Activated CD4-positive, alpha-beta T cell treated with anti-CD3 and anti-CD28 coated beads, Interleukin-2, amount 10 ng/mL, durations not matched to agents 7 days and 5 days (primary cell): ENCODE measurements around the gene SNURF. TPM values are rescaled to one million over a fixed set of nuclear protein-coding genes. Genes with fewer than 3 reads are reported as not detected.
"Not testable (repeated sequence)": the region's sequence is repeated elsewhere in the genome, so short reads cannot be mapped to it uniquely, and the experiment has no call there.

Experiments
- CTCF ChIA-PET: fragments of 350-600 bp; sonication (Branson Sonifier 250); formaldehyde crosslinking; loops from one replicate; lab custom pipeline; 2021; ENCODE audit warnings: antibody characterized with exemption; lab: Charles Lee
- POLR2A ChIA-PET: fragments of 350-600 bp; sonication (Branson Sonifier 250); formaldehyde crosslinking; loops from one replicate; lab custom pipeline; 2021; ENCODE audit warnings: antibody characterized with exemption; lab: Charles Lee
- DNase-seq: peaks from one replicate; pipeline ENCODE4 v3.0.0-alpha.2; 2020
- H3K27ac Mint-ChIP-seq: one replicate; pipeline ENCODE4 v1.8.0; 2021; ENCODE audit warnings: mild to moderate bottlenecking, moderate library complexity, mixed read lengths
- H3K27me3 Mint-ChIP-seq: one replicate; pipeline ENCODE4 v1.8.0; 2021; ENCODE audit warnings: mixed read lengths
- H3K36me3 Mint-ChIP-seq: one replicate; pipeline ENCODE4 v1.8.0; 2021; ENCODE audit warnings: low read depth, mixed read lengths
- H3K4me1 Mint-ChIP-seq: one replicate; pipeline ENCODE4 v1.8.0; 2021; ENCODE audit warnings: mixed read lengths
- H3K4me3 Mint-ChIP-seq: one replicate; pipeline ENCODE4 v1.8.0; 2021; ENCODE audit warnings: mild to moderate bottlenecking, moderate library complexity, mixed read lengths
- H3K9me3 Mint-ChIP-seq: one replicate; pipeline ENCODE4 v1.8.0; 2021; ENCODE audit warnings: mixed read lengths
- total RNA-seq, 2 experiments: library from RNA; stranded (reverse); gene quantifications; one replicate each; pipeline ENCODE4 v1.2.3, GENCODE V29; 2021

SNURF gene, protein sequence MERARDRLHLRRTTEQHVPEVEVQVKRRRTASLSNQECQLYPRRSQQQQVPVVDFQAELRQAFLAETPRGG
- 10 to 100 TPM in 1 of 2 experiments, 1 to 10 TPM in 1; 7.3 to 16.3 TPM for total RNA-seq

DNA sequence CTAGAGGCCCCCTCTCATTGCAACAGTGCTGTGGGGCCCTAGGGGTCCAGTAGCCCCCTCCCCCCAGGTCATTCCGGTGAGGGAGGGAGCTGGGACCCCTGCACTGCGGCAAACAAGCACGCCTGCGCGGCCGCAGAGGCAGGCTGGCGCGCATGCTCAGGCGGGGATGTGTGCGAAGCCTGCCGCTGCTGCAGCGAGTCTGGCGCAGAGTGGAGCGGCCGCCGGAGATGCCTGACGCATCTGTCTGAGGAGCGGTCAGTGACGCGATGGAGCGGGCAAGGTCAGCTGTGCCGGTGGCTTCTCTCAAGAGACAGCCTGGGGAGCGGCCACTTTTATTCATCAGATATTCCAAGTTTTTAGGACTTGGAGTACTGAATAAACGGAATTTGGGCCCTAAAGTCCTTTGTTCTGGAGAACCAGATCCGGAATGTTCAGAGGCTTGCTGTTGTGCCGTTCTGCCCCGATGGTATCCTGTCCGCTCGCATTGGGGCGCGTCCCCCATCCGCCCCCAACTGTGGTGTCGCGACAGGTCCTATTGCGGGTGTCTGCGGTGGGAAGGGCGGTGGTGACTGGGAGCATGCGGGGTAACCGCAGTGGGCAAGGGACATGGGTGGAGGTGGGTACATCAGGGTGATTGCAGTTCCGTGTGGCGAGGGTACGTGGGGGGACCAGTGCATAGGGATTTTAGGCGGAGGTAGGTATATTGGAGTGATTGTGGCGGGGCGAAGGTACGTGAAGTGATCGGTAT, at the start of gene SNURF, which contains the start of gene SNRPN:
Gene SNURF, plus strand, starts transcription at position 205 of the 748 bp plus-strand sequence. Its CDS starts 62 bp downstream, at position 267.
Gene SNRPN, plus strand, starts transcription at position 205 of the 748 bp plus-strand sequence. CDS start 19,467 bp downstream, outside the sequence.
- H3K4me1 Mint-ChIP-seq: peaks cover 17% of the 10 kb centered on the region
- ChIA-PET CTCF (no interaction called here), POLR2A (no interaction called here)
- H3K36me3 Mint-ChIP-seq: peaks cover 15% of the 10 kb centered on the region
- H3K27ac Mint-ChIP-seq: peak within 1 kb of the TSS; percentile 98
- DNase-seq: peak; percentile 53
- H3K4me3 Mint-ChIP-seq: peak within 1 kb of the TSS; percentile 84
- no peaks in the 10 kb centered on the region for H3K27me3 Mint-ChIP-seq
- H3K9me3 Mint-ChIP-seq: peaks cover 15% of the 10 kb centered on the region

DNA sequence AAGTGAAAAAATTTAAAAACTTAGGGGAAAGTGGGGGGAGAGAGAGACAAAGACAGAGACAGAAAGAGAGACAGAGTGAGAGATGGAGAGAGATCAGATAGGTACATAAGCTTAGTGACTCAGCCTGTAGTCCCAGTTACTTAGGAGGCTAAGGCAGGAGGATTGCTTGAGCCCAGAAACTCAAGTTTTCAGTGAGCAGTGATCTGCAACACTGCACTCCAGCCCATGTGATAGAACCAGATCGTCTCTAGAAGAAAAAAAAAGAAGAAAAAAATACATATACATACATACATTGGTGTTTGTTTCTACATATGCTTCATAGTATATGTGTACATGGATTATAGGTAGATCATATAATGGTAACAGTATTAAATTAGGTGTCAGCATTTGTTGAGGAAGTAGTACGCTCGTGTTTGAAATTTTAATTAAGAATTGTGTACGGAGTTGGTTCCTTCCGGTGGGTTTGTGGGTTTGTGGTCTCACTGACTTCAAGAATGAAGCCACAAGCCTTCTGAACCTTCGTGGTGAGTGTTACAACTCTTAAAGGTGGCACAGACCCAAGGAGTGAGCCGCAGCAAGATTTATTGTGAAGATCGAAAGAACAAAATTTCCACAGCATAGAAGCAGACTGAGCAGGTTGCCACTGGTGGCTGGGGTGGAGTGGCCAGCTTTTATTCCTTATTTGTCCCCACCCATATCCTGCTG, 38.3 kb upstream of the SNURF start:
- Mint-ChIP-seq H3K27ac (no peak overlapping the region), H3K9me3 (peaks cover 34% of the 10 kb centered on the region), H3K36me3 (no peaks in the 10 kb centered on the region), H3K4me1 (peaks cover 6% of the 10 kb centered on the region), H3K4me3 (no peak overlapping the region), H3K27me3 (no peaks in the 10 kb centered on the region)
- POLR2A ChIA-PET: no interaction called here
- CTCF ChIA-PET: no interaction called here
- peak; percentile 9 for DNase-seq

DNA sequence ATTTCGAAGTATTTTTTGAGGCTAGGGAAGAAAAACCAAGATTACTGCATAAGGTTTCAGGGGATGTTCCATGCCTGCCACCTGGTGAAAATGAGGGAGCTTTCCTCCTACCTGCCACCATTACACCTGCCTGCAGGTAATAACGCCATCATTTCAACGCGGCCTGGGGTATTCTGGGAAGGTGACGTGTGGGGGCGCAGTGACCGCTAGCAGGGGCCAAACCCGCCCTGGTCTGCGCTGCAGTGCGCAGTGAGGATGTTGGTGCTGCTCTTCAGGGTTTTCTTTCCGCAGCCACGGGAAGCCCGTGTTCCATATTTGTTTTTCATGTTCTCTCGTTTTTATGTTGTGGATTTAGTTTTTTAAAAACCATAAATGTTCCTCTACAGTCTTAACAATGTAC, 37.4 kb upstream of the SNURF start:
- Mint-ChIP-seq H3K4me3 (no peak overlapping the region), H3K4me1 (peaks cover 6% of the 10 kb centered on the region), H3K36me3 (no peaks in the 10 kb centered on the region), H3K27me3 (no peaks in the 10 kb centered on the region), H3K9me3 (peaks cover 30% of the 10 kb centered on the region), H3K27ac (no peak overlapping the region)
- ChIA-PET POLR2A (no interaction called here), CTCF (no interaction called here)
- DNase-seq: no peak

DNA sequence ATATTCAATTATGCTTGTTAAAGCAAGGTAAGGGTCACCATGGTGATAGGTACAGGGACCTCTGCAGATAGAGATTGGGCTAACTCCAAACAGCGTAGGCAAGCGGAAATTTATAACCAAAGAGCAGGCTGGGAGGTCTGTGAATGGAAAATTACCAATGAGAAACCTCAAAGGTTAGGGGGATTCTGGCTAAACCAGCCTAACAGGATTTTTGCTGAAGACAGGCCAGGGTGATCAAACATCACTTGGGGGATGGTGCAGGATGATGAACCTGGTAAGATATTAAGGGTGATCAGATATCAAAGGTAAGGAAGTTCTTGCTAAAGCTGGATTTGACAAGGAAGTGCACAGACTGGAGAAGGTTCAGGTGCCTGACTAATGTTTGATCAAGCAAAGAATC, 35.3 kb upstream of the SNURF start:
- ChIA-PET CTCF (no interaction called here), POLR2A (no interaction called here)
- Mint-ChIP-seq H3K36me3 (no peaks in the 10 kb centered on the region), H3K27me3 (no peaks in the 10 kb centered on the region), H3K4me3 (no peak overlapping the region), H3K9me3 (peaks cover 27% of the 10 kb centered on the region), H3K4me1 (peaks cover 6% of the 10 kb centered on the region), H3K27ac (no peak overlapping the region)
- DNase-seq: no peak

DNA sequence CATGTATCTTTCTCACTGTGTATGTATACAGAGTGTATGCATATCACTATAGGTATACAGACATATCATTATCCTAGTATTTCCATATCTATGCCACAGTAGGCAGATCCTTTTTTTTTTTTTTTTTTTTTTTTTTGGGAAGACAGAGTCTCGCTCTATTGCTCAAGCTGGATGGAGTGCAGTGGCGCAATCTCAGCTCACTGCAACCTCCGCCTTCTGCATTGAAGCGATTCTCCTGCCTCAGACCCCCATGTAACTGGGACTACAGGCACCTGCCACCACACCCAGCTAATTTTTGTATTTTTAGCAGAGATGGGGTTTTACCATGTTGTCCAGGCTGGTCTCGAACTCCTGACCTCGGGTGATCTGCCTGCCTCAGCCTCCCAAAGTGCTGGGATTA, 32.0 kb upstream of the SNURF start:
- CTCF ChIA-PET, H3K27ac Mint-ChIP-seq, POLR2A ChIA-PET, H3K4me3 Mint-ChIP-seq, DNase-seq, H3K27me3 Mint-ChIP-seq, H3K4me1 Mint-ChIP-seq, H3K36me3 Mint-ChIP-seq: not testable (repeated sequence)
- H3K9me3 Mint-ChIP-seq: peaks cover 15% of the 10 kb centered on the region

DNA sequence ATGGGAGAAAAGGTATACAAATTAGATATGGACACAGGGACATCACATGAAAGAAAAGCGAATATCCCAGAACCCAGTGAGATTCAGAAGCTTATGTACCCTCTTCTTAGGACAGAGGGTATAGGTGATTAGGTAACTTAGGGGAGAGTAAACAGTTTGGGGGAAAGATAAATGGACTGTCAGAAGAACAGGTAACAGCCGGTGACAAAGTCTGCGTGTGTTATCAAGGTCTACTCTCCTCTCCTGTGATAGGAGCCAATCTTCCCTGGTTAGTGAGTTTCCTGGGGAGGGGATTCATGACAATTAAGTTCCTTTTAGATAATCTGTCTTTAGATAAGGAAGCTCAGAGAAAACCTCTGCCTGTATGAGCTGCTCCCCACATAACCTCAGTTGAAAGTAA, 30.6 kb upstream of the SNURF start:
- ChIA-PET POLR2A (no interaction called here), CTCF (no interaction called here)
- H3K27ac Mint-ChIP-seq: no peak overlapping the region
- no peak overlapping the region for H3K4me3 Mint-ChIP-seq
- H3K4me1 Mint-ChIP-seq: no peaks in the 10 kb centered on the region
- no peak for DNase-seq
- H3K27me3 Mint-ChIP-seq: no peaks in the 10 kb centered on the region
- H3K9me3 Mint-ChIP-seq: peaks cover 21% of the 10 kb centered on the region
- H3K36me3 Mint-ChIP-seq: no peaks in the 10 kb centered on the region

DNA sequence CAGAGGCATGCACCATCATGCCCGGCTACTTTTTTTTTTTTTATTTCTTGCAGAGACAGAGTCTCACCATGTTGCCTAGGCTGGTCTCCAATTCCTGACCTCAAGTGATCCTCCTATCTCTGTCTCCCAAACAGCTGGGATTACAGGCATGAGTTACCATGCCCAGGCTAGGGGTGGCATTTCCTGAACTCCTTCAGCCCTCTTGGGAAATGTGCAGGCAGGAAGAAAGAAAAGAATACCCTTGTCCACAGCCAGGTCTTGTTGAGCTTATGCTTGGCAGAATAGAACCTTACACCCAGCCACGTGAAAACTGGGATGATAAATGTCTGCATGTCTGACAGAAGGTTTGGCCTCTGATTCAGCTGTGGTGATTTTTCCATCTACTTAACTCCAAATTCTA, 30.2 kb upstream of the SNURF start:
- H3K4me3 Mint-ChIP-seq: no peak overlapping the region
- CTCF ChIA-PET: no interaction called here
- H3K4me1 Mint-ChIP-seq: no peaks in the 10 kb centered on the region
- H3K27me3 Mint-ChIP-seq: no peaks in the 10 kb centered on the region
- POLR2A ChIA-PET: no interaction called here
- H3K9me3 Mint-ChIP-seq: peaks cover 22% of the 10 kb centered on the region
- no peaks in the 10 kb centered on the region for H3K36me3 Mint-ChIP-seq
- DNase-seq: no peak
- no peak overlapping the region for H3K27ac Mint-ChIP-seq

DNA sequence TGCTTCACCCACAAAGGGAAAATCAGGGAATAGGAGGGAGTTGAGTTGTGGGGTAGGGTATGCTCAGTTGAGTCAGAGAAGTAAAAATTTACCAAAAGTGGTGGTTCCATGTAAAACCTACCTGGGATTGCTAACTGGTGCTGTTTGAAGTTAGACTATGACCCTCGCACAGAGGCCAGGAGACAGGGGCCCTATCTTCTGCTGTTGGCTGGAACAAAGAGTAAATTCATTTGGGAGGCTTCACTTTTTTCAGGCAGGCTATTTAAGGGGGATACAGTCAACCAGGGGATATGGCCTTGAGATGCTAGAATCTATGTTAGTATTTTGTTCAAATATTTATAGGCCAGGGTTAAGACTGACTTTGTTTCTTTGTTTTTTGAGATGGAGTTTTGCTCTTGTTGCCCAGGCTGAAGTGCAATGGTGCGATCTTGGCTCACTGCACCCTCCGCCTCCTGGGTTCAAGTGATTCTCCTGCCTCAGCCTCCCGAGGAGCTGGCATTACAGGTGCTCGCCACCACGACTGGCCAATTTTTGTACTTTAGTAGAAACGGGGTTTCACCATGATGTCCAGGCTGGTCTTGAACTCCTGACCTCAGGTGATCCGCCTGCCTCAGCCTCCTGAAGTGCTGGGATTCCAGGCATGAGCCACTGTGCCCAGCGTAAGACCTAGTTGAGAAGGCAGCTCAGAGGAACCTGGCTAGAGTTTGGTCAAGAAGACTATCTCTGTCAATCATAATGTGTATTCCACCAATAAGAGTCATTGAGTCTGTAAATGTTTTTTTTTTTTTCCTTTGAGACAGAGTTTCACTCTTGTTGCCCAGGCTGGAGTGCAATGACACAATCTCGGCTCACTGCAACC, 22.7 kb upstream of the SNURF start:
- DNase-seq, POLR2A ChIA-PET, H3K27ac Mint-ChIP-seq, H3K4me3 Mint-ChIP-seq, H3K4me1 Mint-ChIP-seq, H3K36me3 Mint-ChIP-seq, H3K27me3 Mint-ChIP-seq: not testable (repeated sequence)
- CTCF ChIA-PET: interaction anchor here (0.7 kb wide), 1 partner anchor 358 kb away, joined by 3 read pairs; no protein-coding TSS in a partner anchor
- H3K9me3 Mint-ChIP-seq: peaks cover 32% of the 10 kb centered on the region

DNA sequence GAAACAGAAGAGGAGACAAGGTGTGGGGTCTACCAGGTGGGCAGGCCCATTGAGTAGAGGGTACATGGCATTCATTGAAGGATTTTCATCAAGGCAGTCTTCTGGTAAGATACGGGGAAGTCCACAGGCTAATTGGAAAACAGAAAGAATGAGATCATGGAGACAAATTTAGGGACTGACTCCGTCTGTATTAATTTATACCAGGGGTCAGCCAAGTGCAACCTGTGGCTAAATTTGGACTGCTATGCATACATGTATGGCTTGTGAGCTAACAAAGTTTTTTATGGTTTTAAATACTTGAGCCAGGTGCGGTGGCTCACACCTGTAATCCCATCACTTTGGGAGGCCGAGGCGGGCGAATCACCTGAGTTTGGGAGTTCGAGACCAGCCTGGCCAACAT, 21.1 kb upstream of the SNURF start:
- no peaks in the 10 kb centered on the region for H3K27me3 Mint-ChIP-seq
- no peak overlapping the region for H3K4me3 Mint-ChIP-seq
- no peaks in the 10 kb centered on the region for H3K36me3 Mint-ChIP-seq
- DNase-seq: no peak
- H3K27ac Mint-ChIP-seq: no peak overlapping the region
- no peaks in the 10 kb centered on the region for H3K4me1 Mint-ChIP-seq
- CTCF ChIA-PET: no interaction called here
- H3K9me3 Mint-ChIP-seq: peaks cover 33% of the 10 kb centered on the region
- POLR2A ChIA-PET: no interaction called here

DNA sequence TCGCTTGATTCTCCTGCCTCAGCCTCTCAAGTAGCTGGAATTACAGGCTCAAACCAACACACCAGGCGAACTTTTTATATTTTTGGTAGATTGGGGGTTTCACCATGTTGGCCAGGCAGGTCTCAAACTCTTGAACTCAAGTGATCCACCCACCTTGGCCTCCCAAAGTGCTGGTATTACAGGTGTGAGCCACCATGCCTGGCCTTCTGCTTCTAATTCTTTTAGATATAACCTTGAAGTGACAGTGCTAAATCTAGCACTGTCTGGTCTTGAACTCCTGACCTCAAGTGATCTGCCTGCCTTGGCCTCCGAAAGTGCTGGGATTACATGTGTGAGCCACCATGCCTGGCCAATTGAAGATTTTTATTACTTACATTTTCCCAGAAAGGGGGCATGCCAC, 16.6 kb upstream of the SNURF start:
- peaks cover 39% of the 10 kb centered on the region for H3K9me3 Mint-ChIP-seq
- H3K4me1 Mint-ChIP-seq, H3K4me3 Mint-ChIP-seq, CTCF ChIA-PET, DNase-seq, H3K27me3 Mint-ChIP-seq, H3K36me3 Mint-ChIP-seq, H3K27ac Mint-ChIP-seq, POLR2A ChIA-PET: not testable (repeated sequence)

DNA sequence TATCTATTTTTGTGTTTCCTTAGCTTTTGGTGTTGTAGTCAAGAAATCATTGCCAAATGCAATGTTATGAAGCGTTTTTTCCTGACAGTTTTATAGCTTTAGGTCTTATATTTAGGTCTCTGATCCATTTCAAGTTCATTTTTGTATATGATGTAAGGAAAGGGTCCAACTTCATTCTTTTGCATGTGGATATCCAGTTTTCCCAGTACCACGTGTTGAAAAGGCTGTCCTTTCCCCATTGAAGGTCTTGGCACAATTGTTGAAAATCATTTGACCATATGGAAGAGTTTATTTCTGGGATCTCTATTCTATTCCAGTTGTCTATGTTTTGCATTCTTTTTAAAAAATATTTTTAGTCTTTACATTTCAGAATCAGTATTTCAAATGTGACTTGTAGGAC, 14.6 kb upstream of the SNURF start:
- no peaks in the 10 kb centered on the region for H3K27me3 Mint-ChIP-seq
- H3K4me1 Mint-ChIP-seq: no peaks in the 10 kb centered on the region
- H3K9me3 Mint-ChIP-seq: peaks cover 40% of the 10 kb centered on the region
- no peak overlapping the region for H3K4me3 Mint-ChIP-seq
- CTCF ChIA-PET: no interaction called here
- POLR2A ChIA-PET: no interaction called here
- no peaks in the 10 kb centered on the region for H3K36me3 Mint-ChIP-seq
- no peak overlapping the region for H3K27ac Mint-ChIP-seq
- no peak for DNase-seq

DNA sequence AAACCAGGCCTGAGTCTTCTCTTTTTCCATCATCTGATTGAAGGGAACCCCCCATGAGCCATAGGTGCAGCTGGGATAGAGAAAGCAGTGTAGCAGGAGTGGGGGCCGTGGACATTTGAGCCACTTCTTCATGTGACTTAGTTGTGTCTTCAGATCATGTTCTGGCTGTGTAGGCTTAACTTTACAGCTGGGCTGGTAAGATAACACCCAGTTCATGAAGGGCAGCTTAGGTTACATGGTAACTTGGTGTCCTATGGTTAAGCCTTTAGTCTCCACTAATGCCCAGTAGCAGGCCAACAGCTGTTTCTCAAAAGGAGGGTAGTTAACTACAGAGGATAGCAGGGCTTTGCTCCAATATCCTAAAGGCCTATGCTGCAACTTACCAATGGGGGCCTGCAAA, 11.4 kb upstream of the SNURF start:
- Mint-ChIP-seq H3K4me3 (no peak overlapping the region), H3K36me3 (no peaks in the 10 kb centered on the region), H3K27ac (no peak overlapping the region), H3K4me1 (no peaks in the 10 kb centered on the region), H3K9me3 (peaks cover 27% of the 10 kb centered on the region), H3K27me3 (no peaks in the 10 kb centered on the region)
- POLR2A ChIA-PET: no interaction called here
- CTCF ChIA-PET: no interaction called here
- DNase-seq: no peak
